Measurements from ENCODE around the gene ZSCAN5C. TPM values are rescaled to one million over a fixed set of nuclear protein-coding genes. Genes with fewer than 3 reads are reported as not detected.
"Not testable (repeated sequence)": the region's sequence is repeated elsewhere in the genome, so short reads cannot be mapped to it uniquely, and the experiment has no call there.

ZSCAN5C gene
- total RNA-seq, 1 donor from 2014 or later: not detected

DNA sequence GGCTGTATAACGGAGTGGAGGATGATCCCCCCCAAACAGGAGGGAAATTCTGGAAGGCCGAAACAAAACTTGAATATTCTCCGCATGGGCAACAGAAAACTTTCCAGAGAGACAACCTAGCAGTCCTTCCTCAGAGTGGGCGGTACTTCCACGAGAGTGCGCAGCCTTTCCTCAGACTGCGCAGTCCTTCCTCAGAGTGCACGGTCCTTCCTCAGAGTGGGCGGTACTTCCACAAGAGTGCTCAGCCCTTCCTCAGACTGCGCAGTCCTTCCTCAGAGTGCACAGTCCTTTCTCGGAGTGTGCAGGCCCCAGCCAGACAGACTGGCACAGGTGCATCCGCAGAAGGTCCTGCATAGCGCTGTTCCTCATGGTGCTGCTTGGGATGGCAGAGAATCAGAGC, 39.0 kb upstream of the ZSCAN5C start:
- H3K4me3 Mint-ChIP-seq: no peak overlapping the region
- TF ChIP-seq, protein P1, sequence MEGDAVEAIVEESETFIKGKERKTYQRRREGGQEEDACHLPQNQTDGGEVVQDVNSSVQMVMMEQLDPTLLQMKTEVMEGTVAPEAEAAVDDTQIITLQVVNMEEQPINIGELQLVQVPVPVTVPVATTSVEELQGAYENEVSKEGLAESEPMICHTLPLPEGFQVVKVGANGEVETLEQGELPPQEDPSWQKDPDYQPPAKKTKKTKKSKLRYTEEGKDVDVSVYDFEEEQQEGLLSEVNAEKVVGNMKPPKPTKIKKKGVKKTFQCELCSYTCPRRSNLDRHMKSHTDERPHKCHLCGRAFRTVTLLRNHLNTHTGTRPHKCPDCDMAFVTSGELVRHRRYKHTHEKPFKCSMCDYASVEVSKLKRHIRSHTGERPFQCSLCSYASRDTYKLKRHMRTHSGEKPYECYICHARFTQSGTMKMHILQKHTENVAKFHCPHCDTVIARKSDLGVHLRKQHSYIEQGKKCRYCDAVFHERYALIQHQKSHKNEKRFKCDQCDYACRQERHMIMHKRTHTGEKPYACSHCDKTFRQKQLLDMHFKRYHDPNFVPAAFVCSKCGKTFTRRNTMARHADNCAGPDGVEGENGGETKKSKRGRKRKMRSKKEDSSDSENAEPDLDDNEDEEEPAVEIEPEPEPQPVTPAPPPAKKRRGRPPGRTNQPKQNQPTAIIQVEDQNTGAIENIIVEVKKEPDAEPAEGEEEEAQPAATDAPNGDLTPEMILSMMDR (conservative IDR thresholded peaks at IDR 0.05): no peak
- no peaks in the 10 kb centered on the region for H3K4me1 Mint-ChIP-seq
- H3K9me3 Mint-ChIP-seq: no peaks in the 10 kb centered on the region
- H3K36me3 Mint-ChIP-seq (ENCODE audit: low read depth): peaks cover 7% of the 10 kb centered on the region
- DNase-seq (ENCODE audit: low read depth, low spot score): no peak
- peaks cover 3% of the 10 kb centered on the region for H3K27me3 Mint-ChIP-seq (ENCODE audit: low read depth)
- H3K27ac Mint-ChIP-seq (ENCODE audit: unreplicated experiment): no peak overlapping the region

DNA sequence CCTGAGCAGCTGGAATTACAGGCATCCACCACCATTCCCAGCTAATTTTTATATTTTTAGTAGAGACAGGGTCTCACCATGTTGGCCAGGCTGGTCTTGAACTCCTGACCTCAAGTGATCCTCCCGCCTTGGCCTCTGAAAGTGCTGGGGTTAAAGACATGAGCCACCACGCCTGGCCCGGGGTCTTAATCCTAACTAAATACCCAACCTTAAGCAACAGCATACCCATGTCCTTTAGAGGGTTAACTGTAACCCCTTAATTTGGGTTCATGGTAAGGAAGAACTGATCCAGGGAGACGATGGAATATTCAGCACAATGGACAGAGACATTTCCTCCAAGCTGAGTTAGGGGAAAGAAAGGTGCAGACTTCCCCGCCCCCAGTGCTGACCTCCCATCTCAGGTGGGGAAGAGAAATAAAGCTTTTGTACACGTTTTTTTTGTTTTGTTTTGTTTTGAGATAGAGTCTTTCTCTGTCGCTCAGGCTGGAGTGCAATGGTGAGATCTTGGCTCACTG, 35.0 kb upstream of the ZSCAN5C start:
- Mint-ChIP-seq H3K27me3 (ENCODE audit: low read depth) (peaks cover 10% of the 10 kb centered on the region), H3K4me3 (no peak overlapping the region), H3K27ac (ENCODE audit: unreplicated experiment) (no peak overlapping the region), H3K9me3 (no peaks in the 10 kb centered on the region), H3K36me3 (ENCODE audit: low read depth) (no peaks in the 10 kb centered on the region), H3K4me1 (peaks cover 4% of the 10 kb centered on the region)
- TF ChIP-seq, protein P1 (conservative IDR thresholded peaks at IDR 0.05): no peak
- DNase-seq (ENCODE audit: low read depth, low spot score): no peak

DNA sequence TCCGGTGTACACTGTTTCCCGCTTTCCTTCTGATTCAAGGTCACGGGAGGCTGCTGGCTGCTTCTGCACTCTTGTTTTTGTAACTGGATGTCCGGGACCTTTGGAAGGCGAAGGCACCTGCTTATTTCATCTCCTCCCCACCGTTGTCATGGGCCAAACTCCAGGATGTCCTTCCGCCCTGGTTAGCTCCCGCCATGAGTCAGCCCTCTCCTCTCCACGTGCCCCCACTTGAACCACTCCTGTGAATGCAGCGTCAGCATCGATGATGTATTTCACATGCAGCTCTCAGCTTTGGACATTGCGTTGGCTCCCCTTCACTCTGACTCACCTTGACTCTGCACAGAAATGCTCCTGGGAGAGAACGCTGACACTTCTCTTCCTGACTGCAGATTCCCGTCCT, 31.8 kb upstream of the ZSCAN5C start:
- peaks cover 15% of the 10 kb centered on the region for H3K4me1 Mint-ChIP-seq
- no peak overlapping the region for H3K4me3 Mint-ChIP-seq
- H3K27me3 Mint-ChIP-seq (ENCODE audit: low read depth): peaks cover 12% of the 10 kb centered on the region
- H3K27ac Mint-ChIP-seq (ENCODE audit: unreplicated experiment): no peak overlapping the region
- no peaks in the 10 kb centered on the region for H3K36me3 Mint-ChIP-seq (ENCODE audit: low read depth)
- DNase-seq (ENCODE audit: low read depth, low spot score): no peak
- H3K9me3 Mint-ChIP-seq: no peaks in the 10 kb centered on the region
- TF ChIP-seq, protein P1 (conservative IDR thresholded peaks at IDR 0.05): no peak

DNA sequence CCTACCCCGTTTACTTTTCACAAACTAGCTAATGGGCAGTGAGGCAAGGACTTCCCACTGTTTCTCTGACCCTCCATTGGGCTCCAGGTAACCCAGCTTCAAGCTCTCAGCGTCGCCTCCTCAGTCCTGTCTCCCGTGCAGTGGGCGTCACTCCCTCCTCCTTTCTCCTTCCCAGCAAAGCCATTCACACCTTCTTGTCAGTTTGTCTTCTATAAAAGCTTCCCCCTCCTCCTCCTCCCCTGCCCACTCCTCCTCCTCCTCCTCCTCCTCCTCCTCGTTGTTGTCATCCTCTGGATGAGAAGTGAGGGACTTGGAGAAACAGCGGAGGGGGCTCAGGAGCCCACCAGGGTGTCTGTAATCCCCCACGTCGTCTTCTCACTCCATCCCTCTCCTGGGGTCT, 28.0 kb upstream of the ZSCAN5C start:
- H3K4me3 Mint-ChIP-seq: no peak overlapping the region
- TF ChIP-seq, protein P1 (conservative IDR thresholded peaks at IDR 0.05): no peak
- peaks cover 11% of the 10 kb centered on the region for H3K27me3 Mint-ChIP-seq (ENCODE audit: low read depth)
- H3K36me3 Mint-ChIP-seq (ENCODE audit: low read depth): no peaks in the 10 kb centered on the region
- peaks cover 22% of the 10 kb centered on the region for H3K4me1 Mint-ChIP-seq
- no peaks in the 10 kb centered on the region for H3K9me3 Mint-ChIP-seq
- H3K27ac Mint-ChIP-seq (ENCODE audit: unreplicated experiment): no peak overlapping the region
- no peak for DNase-seq (ENCODE audit: low read depth, low spot score)

DNA sequence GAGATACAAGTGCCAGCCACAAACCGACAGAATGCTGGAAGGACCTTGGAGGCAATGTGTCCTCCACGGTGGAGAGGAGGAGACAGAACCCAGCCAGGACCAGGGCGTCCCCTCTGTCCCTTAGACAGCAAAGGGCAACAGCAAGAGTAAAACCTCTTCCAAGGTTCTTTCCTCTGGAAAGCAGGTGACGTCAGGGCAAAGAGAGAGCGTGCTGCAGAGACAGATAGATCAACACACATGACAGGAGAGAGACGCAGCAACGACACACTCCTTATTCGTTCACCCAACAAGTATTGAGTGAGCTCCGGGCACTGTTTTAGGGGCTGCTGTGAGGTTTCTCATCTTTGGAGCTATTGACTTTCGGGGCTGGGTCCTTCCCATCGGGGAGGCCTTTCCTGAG, 27.5 kb upstream of the ZSCAN5C start:
- Mint-ChIP-seq H3K36me3 (ENCODE audit: low read depth) (no peaks in the 10 kb centered on the region), H3K27ac (ENCODE audit: unreplicated experiment) (no peak overlapping the region), H3K4me1 (peaks cover 22% of the 10 kb centered on the region)

DNA sequence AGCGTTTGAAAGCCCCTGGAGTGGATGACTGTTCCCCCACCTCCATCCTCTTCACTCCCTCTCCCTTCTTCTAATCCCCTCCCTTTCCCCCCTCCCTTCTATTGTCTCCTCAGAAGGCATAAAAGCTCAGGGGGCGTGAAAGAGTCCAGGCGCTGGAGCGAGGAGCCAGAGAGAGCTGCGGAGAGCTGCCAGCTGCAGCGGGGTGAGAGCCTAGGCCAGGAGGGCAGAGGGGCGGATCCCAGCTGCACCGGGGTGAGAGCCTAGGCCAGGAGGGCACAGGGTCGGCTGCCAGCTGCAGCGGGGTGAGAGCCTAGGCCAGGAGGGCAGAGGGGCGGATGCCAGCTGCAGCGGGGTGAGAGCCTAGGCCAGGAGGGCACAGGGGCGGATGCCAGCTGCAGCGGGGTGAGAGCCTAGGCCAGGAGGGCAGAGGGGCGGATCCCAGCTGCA, 26.2 kb upstream of the ZSCAN5C start, which contains the start of gene GALP:
Gene GALP (plus strand): TSS at position 148 of the 447 bp plus-strand sequence. CDS start 1,101 bp downstream, outside the sequence.
- H3K4me3 Mint-ChIP-seq; H3K36me3 Mint-ChIP-seq (ENCODE audit: low read depth); H3K27me3 Mint-ChIP-seq (ENCODE audit: low read depth); H3K9me3 Mint-ChIP-seq: not testable (repeated sequence)
- peak within 1 kb of the TSS; percentile 78 for H3K27ac Mint-ChIP-seq (ENCODE audit: unreplicated experiment)
- H3K4me1 Mint-ChIP-seq: peaks cover 22% of the 10 kb centered on the region
- peak; percentile 23 for DNase-seq (ENCODE audit: low read depth, low spot score)

More for the DNA sequence above, 27.5 kb upstream of the ZSCAN5C start:
- no peak for DNase-seq (ENCODE audit: low read depth, low spot score)
- H3K27me3 Mint-ChIP-seq (ENCODE audit: low read depth): peaks cover 11% of the 10 kb centered on the region
- H3K4me3 Mint-ChIP-seq: no peak overlapping the region
- H3K9me3 Mint-ChIP-seq: no peaks in the 10 kb centered on the region
- TF ChIP-seq, protein P1 (conservative IDR thresholded peaks at IDR 0.05): no peak

DNA sequence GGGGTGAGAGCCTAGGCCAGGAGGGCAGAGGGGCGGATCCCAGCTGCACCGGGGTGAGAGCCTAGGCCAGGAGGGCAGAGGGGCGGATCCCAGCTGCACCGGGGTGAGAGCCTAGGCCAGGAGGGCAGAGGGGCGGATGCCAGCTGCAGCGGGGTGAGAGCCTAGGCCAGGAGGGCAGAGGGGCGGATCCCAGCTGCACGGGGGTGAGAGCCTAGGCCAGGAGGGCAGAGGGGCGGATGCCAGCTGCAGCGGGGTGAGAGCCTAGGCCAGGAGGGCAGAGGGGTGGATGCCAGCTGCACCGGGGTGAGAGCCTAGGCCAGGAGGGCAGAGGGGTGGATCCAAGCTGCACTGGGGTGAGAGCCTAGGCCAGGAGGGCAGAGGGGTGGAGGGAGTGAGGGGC, 25.8 kb upstream of the ZSCAN5C start:
- not testable (repeated sequence) for DNase-seq (ENCODE audit: low read depth, low spot score)

More for the DNA sequence above, 25.8 kb upstream of the ZSCAN5C start:
- peaks cover 22% of the 10 kb centered on the region for H3K4me1 Mint-ChIP-seq
- not testable (repeated sequence) for H3K36me3 Mint-ChIP-seq (ENCODE audit: low read depth); H3K9me3 Mint-ChIP-seq; H3K4me3 Mint-ChIP-seq; H3K27ac Mint-ChIP-seq (ENCODE audit: unreplicated experiment); H3K27me3 Mint-ChIP-seq (ENCODE audit: low read depth)
